NB4 (cell line): ENCODE data around the gene SLC22A17.
"Not testable (repeated sequence)": the region's sequence is repeated elsewhere in the genome, so short reads cannot be mapped to it uniquely, and the experiment has no call there.

Experiments used
- CTCF ChIP-seq: IDR thresholded peaks from one replicate; pipeline ENCODE4 v1.5.1; 2012; ENCODE audit warnings: low read depth, low read length
- MAX ChIP-seq: IDR thresholded peaks from 2 replicates; pipeline ENCODE4 v1.6.1; 2011; ENCODE audit warnings: low read depth, low read length
- MYC ChIP-seq: IDR thresholded peaks from 2 replicates; pipeline ENCODE4 v1.6.1; 2011; ENCODE audit warnings: low read depth, low read length
- POLR2A ChIP-seq: IDR thresholded peaks from 2 replicates; pipeline ENCODE4 v1.6.1; 2011; ENCODE audit warnings: mild to moderate bottlenecking; ENCODE audit not compliant: insufficient read length; ENCODE audit errors: extremely low read depth

- not testable (repeated sequence) for TF ChIP-seq MAX, POLR2A, CTCF, MYC
These were observed 37.2 kb upstream of the SLC22A17 start for GRCh38 chr14:23389871-23390270.
